Left ventricle myocardium inferior (tissue), 1 donor: Measurements from ENCODE around the gene ATXN1. TPM values are rescaled to one million over a fixed set of nuclear protein-coding genes. Genes with fewer than 3 reads are reported as not detected.

Experiments
- DNase-seq: peaks from one replicate; pipeline ENCODE4 v3.0.0-alpha.2; 2020
- H3K27ac ChIP-seq: fragments of 200-600 bp; replicated peaks from 2 replicates; pipeline ENCODE4 v1.8.0; 2021
- H3K27me3 ChIP-seq: fragments of 200-600 bp; 2 replicates; pipeline ENCODE4 v1.8.0; 2021; ENCODE audit warnings: low read depth
- H3K36me3 ChIP-seq: fragments of 200-600 bp; 2 replicates; pipeline ENCODE4 v1.8.0; 2021
- H3K4me1 ChIP-seq: fragments of 200-600 bp; 2 replicates; pipeline ENCODE4 v1.8.0; 2021
- H3K4me3 ChIP-seq: fragments of 200-600 bp; 2 replicates; pipeline ENCODE4 v1.8.0; 2021; ENCODE audit warnings: mild to moderate bottlenecking, moderate library complexity
- H3K9me3 ChIP-seq: fragments of 200-600 bp; replicated peaks from 2 replicates; pipeline ENCODE4 v1.8.0; 2021
- intact Hi-C: fragments of 100-400 bp; cut with micrococcal nuclease; formaldehyde crosslinking; loops from one replicate; pipeline ENCODE4 v1.11.0; 2022
- total RNA-seq: library from RNA; stranded (reverse); fragmentation: NEBNext Ultra II Directional; extraction: Animal tissue kit (Norgen Biotek cat#: 25700); gene quantifications from one replicate; pipeline ENCODE4 v1.2.1, GENCODE V29; 2021
- TF ChIP-seq, protein P1 (sequence below): fragments of 200-600 bp; IDR thresholded peaks from 2 replicates; pipeline ENCODE4 v1.8.0; 2021; ENCODE audit warnings: antibody characterized with exemption, mild to moderate bottlenecking, borderline replicate concordance
- donor health status: DM: no; HTN: yes; CAD: no; lungs with severe emphysema.

The ATXN1 gene
- total RNA-seq, 1 donor from 2014 or later: 41.5 TPM

DNA sequence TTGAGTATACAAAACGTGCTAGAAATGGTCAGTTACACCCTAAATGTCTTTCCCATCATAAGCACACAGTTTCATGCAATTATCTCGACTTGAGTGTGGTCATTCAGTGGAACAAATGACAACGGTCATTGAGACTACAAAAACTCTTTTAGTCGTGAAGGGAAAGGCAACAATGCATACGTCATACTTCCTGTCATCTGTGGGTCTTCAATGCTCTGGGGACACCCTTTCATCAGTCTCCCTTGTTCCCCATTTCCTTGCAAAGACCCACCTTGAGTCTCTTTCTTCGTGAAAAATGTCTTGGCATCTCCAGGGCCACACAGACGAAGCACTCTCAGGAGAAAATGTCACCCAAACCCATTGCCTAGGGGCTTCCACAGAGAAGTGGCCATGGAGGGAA, 284.4 kb downstream of the ATXN1 start:
- intact Hi-C loops: no loop called here
- Histone ChIP-seq H3K27ac (peak overlapping the region; percentile 66), H3K4me3 (no peak overlapping the region), H3K9me3 (no peaks in the 10 kb centered on the region), H3K36me3 (no peaks in the 10 kb centered on the region), H3K27me3 (no peaks in the 10 kb centered on the region), H3K4me1 (peaks cover 38% of the 10 kb centered on the region)
- DNase-seq: no peak
- TF ChIP-seq, protein P1, sequence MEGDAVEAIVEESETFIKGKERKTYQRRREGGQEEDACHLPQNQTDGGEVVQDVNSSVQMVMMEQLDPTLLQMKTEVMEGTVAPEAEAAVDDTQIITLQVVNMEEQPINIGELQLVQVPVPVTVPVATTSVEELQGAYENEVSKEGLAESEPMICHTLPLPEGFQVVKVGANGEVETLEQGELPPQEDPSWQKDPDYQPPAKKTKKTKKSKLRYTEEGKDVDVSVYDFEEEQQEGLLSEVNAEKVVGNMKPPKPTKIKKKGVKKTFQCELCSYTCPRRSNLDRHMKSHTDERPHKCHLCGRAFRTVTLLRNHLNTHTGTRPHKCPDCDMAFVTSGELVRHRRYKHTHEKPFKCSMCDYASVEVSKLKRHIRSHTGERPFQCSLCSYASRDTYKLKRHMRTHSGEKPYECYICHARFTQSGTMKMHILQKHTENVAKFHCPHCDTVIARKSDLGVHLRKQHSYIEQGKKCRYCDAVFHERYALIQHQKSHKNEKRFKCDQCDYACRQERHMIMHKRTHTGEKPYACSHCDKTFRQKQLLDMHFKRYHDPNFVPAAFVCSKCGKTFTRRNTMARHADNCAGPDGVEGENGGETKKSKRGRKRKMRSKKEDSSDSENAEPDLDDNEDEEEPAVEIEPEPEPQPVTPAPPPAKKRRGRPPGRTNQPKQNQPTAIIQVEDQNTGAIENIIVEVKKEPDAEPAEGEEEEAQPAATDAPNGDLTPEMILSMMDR: no peak

DNA sequence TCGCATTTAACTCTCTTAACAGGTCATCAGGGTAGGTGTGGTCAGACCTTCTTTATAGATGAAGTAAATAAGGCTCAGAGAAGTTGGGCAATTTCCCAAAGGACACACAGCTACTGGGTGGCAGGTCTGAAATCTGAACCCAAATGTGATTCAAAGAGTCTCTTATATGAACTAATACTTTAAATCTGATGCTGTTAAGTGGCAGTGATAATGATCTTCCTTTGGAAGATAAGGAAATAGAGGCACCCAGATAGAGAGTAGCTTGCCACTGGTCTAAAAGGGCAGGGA, 285.8 kb downstream of the ATXN1 start:
- no peak for DNase-seq
- Histone ChIP-seq H3K9me3 (no peaks in the 10 kb centered on the region), H3K36me3 (no peaks in the 10 kb centered on the region), H3K27me3 (no peaks in the 10 kb centered on the region), H3K4me1 (peaks cover 41% of the 10 kb centered on the region), H3K27ac (no peak overlapping the region), H3K4me3 (no peak overlapping the region)
- TF ChIP-seq, protein P1: no peak
- intact Hi-C loops: no loop called here

DNA sequence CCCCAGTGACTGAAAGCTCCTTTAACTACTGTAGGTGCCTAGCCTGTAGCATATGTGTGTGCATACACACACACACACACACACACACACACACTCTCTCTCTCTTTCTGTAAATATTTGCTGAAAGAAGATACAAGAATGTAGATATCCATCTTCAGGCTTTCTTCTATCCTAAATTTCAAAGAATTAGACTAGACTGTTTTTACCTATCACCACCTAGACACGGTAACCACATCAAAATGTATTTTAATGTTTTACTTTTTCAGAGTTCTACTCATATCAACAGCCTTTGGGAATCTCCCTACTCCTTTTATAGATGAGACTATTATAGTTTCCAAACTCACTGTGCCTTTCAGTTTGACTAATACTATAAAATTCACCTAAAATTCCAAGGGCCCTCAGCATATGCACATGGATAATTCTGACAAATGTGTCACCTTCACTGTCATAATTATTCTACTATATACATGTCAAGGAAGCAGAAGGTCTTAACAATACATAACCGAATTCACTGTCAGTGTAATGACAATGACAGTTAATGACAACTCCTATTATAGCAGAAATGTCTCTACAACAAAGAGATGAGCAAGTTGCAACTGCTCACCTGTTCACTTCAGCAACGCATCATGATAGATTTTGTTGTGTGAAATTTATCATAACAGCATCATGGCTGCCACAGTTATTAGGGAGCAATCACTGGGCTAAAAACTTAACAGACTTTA, 286.3 kb downstream of the ATXN1 start:
- H3K36me3 ChIP-seq: no peaks in the 10 kb centered on the region
- H3K9me3 ChIP-seq: no peaks in the 10 kb centered on the region
- peaks cover 41% of the 10 kb centered on the region for H3K4me1 ChIP-seq
- TF ChIP-seq, protein P1: no peak
- no peak overlapping the region for H3K4me3 ChIP-seq
- H3K27me3 ChIP-seq: no peaks in the 10 kb centered on the region
- no peak for DNase-seq
- intact Hi-C loops: no loop called here
- no peak overlapping the region for H3K27ac ChIP-seq

DNA sequence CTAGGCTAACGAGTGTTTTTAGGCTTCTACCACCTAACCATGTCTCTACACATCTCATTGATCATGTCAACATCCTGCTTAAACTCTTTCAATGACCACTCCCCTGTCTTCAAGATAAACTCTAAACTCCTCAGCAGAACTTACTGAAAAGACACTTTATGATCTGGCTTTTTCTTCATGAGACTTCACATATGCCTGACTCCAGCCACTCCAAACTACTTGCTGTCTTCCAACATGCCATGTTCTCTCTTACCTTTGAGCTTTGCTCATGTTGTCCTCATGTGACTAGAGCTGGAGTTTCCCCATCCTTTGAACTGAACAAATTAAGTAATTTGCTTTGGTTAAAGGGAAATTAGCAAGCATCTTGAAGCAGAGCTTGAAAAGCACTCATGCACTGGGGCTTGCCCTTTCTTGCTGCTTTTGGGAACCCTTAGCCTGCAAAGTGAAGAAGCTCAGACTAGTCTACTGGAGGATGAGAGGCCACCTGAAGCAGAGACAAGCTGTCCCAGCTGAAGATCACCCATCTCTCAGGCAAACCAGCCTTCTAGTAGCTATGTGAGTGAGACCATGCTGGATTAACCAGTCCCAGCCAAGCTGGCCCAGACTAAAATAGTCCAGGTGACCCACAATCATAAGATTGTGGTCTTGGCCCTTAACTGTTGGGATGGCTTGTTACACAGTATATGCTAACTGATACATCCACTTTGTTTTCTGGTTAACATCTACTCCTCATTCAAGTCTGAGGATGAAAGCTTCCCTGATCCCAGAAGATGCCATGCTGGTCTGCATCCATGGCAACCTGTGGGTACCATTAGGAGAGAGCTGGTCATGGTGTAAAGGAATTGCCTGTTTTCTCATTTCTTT, 287.1 kb downstream of the ATXN1 start:
- H3K4me1 ChIP-seq: peaks cover 41% of the 10 kb centered on the region
- H3K4me3 ChIP-seq: no peak overlapping the region
- no peak for DNase-seq
- intact Hi-C loops: no loop called here
- H3K27ac ChIP-seq: no peak overlapping the region
- TF ChIP-seq, protein P1: no peak
- H3K36me3 ChIP-seq: no peaks in the 10 kb centered on the region
- H3K27me3 ChIP-seq: no peaks in the 10 kb centered on the region
- no peaks in the 10 kb centered on the region for H3K9me3 ChIP-seq

DNA sequence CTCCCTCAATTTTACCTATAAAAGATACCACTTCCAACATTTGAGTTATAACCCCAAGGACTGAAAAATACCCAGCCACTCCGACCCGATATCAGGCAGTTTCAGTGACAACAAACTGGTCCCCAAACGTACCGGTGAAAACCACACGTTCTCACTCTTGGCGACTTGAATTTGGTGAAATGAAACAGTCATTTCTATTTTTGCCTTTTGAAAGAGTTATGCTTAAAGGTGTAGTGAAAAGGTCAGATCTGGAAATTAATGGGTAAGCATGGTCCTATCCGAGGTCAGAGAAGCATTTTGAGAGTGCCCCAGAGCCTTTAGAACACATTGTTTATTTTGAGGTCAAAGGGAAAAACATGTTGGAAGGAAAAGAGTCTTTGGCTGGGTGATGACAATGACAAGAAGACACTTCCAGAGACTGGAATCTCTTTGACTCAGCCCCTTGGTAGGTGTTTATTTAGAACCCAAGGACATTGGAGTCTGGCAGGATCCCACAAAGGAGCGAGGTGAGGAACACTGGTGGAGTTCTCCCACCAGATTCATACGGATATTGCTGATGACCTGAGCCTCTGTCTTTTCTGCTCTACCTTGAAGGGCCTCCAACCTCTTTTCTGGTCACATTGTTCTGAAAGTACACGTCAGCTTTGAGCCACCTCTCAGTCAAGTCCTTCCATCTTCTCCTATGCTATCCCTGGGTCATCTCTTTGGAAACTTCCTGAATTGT, 287.9 kb downstream of the ATXN1 start:
- H3K4me3 ChIP-seq: no peak overlapping the region
- H3K4me1 ChIP-seq: peaks cover 39% of the 10 kb centered on the region
- no peak overlapping the region for H3K27ac ChIP-seq
- intact Hi-C loops: no loop called here
- no peaks in the 10 kb centered on the region for H3K27me3 ChIP-seq
- DNase-seq: no peak
- no peaks in the 10 kb centered on the region for H3K9me3 ChIP-seq
- no peaks in the 10 kb centered on the region for H3K36me3 ChIP-seq
- TF ChIP-seq, protein P1: no peak
